Measurements from ENCODE around the gene SNIP1.
"Not testable (repeated sequence)": the region's sequence is repeated elsewhere in the genome, so short reads cannot be mapped to it uniquely, and the experiment has no call there.

The SNIP1 gene

GRCh38 chr1:37570528-37571334 is 16.6 kb upstream of the SNIP1 start:
- H3K27me3 ChIP-seq (ENCODE audit: insufficient read depth, low read length) = no peaks in the 10 kb centered on the region
- H3K36me3 ChIP-seq (ENCODE audit: insufficient read depth, low read length) = peaks cover 93% of the 10 kb centered on the region
- H2AFZ ChIP-seq (ENCODE audit: low read depth, low read length) = no peak overlapping the region
- no peaks in the 10 kb centered on the region for H3K4me1 ChIP-seq (ENCODE audit: insufficient read depth, low read length)
- no peaks in the 10 kb centered on the region for H3K9me3 ChIP-seq (ENCODE audit: low read length)
- no peak overlapping the region for H3K4me3 ChIP-seq (ENCODE audit: low read length)

- Histone ChIP-seq H2AFZ (ENCODE audit: low read depth, low read length) (no peak overlapping the region), H3K4me3 (ENCODE audit: low read length) (no peak overlapping the region), H3K27me3 (ENCODE audit: insufficient read depth, low read length) (no peaks in the 10 kb centered on the region), H3K4me1 (ENCODE audit: insufficient read depth, low read length) (no peaks in the 10 kb centered on the region), H3K36me3 (ENCODE audit: insufficient read depth, low read length) (peaks cover 83% of the 10 kb centered on the region), H3K9me3 (ENCODE audit: low read length) (no peaks in the 10 kb centered on the region)
These were observed 12.9 kb upstream of the SNIP1 start for GRCh38 chr1:37567023-37567422.

- Histone ChIP-seq H3K9me3 (ENCODE audit: low read length) (no peaks in the 10 kb centered on the region), H3K4me3 (ENCODE audit: low read length) (no peak overlapping the region), H2AFZ (ENCODE audit: low read depth, low read length) (no peak overlapping the region), H3K4me1 (ENCODE audit: insufficient read depth, low read length) (no peaks in the 10 kb centered on the region), H3K27me3 (ENCODE audit: insufficient read depth, low read length) (no peaks in the 10 kb centered on the region), H3K36me3 (ENCODE audit: insufficient read depth, low read length) (peaks cover 77% of the 10 kb centered on the region)
These were observed 10.8 kb upstream of the SNIP1 start for GRCh38 chr1:37564892-37565291.

- Histone ChIP-seq H2AFZ (ENCODE audit: low read depth, low read length) (no peak overlapping the region), H3K9me3 (ENCODE audit: low read length) (no peaks in the 10 kb centered on the region), H3K36me3 (ENCODE audit: insufficient read depth, low read length) (peaks cover 65% of the 10 kb centered on the region), H3K4me1 (ENCODE audit: insufficient read depth, low read length) (no peaks in the 10 kb centered on the region), H3K4me3 (ENCODE audit: low read length) (no peak overlapping the region), H3K27me3 (ENCODE audit: insufficient read depth, low read length) (no peaks in the 10 kb centered on the region)
These were observed 8.9 kb upstream of the SNIP1 start for GRCh38 chr1:37562984-37563383.

GRCh38 chr1:37561133-37562132 is 7.3 kb upstream of the SNIP1 start:
- H3K4me3 ChIP-seq (ENCODE audit: low read length) = no peak overlapping the region
- peaks cover 49% of the 10 kb centered on the region for H3K36me3 ChIP-seq (ENCODE audit: insufficient read depth, low read length)
- H3K4me1 ChIP-seq (ENCODE audit: insufficient read depth, low read length) = peaks cover 9% of the 10 kb centered on the region
- H3K27me3 ChIP-seq (ENCODE audit: insufficient read depth, low read length) = no peaks in the 10 kb centered on the region
- H3K9me3 ChIP-seq (ENCODE audit: low read length) = no peaks in the 10 kb centered on the region
- H2AFZ ChIP-seq (ENCODE audit: low read depth, low read length) = no peak overlapping the region

GRCh38 chr1:37560401-37561132 is 6.5 kb upstream of the SNIP1 start:
- no peak overlapping the region for H2AFZ ChIP-seq (ENCODE audit: low read depth, low read length)
- no peak overlapping the region for H3K4me3 ChIP-seq (ENCODE audit: low read length)
- H3K4me1 ChIP-seq (ENCODE audit: insufficient read depth, low read length) = peaks cover 12% of the 10 kb centered on the region
- peaks cover 41% of the 10 kb centered on the region for H3K36me3 ChIP-seq (ENCODE audit: insufficient read depth, low read length)
- no peaks in the 10 kb centered on the region for H3K27me3 ChIP-seq (ENCODE audit: insufficient read depth, low read length)
- no peaks in the 10 kb centered on the region for H3K9me3 ChIP-seq (ENCODE audit: low read length)

GRCh38 chr1:37559957-37560379 is 5.9 kb upstream of the SNIP1 start:
- not testable (repeated sequence) for H3K4me3 ChIP-seq (ENCODE audit: low read length); H3K27me3 ChIP-seq (ENCODE audit: insufficient read depth, low read length); H3K9me3 ChIP-seq (ENCODE audit: low read length); H2AFZ ChIP-seq (ENCODE audit: low read depth, low read length)
- Histone ChIP-seq H3K4me1 (ENCODE audit: insufficient read depth, low read length) (peaks cover 12% of the 10 kb centered on the region), H3K36me3 (ENCODE audit: insufficient read depth, low read length) (peaks cover 35% of the 10 kb centered on the region)

GRCh38 chr1:37559080-37559479 is 5.0 kb upstream of the SNIP1 start:
- H3K9me3 ChIP-seq (ENCODE audit: low read length) = no peaks in the 10 kb centered on the region
- peaks cover 12% of the 10 kb centered on the region for H3K4me1 ChIP-seq (ENCODE audit: insufficient read depth, low read length)
- H2AFZ ChIP-seq (ENCODE audit: low read depth, low read length) = no peak overlapping the region
- H3K27me3 ChIP-seq (ENCODE audit: insufficient read depth, low read length) = no peaks in the 10 kb centered on the region
- H3K4me3 ChIP-seq (ENCODE audit: low read length) = no peak overlapping the region
- peaks cover 30% of the 10 kb centered on the region for H3K36me3 ChIP-seq (ENCODE audit: insufficient read depth, low read length)

- H3K4me3 ChIP-seq (ENCODE audit: low read length) = no peak overlapping the region
- no peaks in the 10 kb centered on the region for H3K27me3 ChIP-seq (ENCODE audit: insufficient read depth, low read length)
- H2AFZ ChIP-seq (ENCODE audit: low read depth, low read length) = no peak overlapping the region
- H3K36me3 ChIP-seq (ENCODE audit: insufficient read depth, low read length) = peaks cover 30% of the 10 kb centered on the region
- H3K4me1 ChIP-seq (ENCODE audit: insufficient read depth, low read length) = peaks cover 14% of the 10 kb centered on the region
- no peaks in the 10 kb centered on the region for H3K9me3 ChIP-seq (ENCODE audit: low read length)
These were observed 4.3 kb upstream of the SNIP1 start for GRCh38 chr1:37558411-37558810.

- H3K36me3 ChIP-seq (ENCODE audit: insufficient read depth, low read length) = peaks cover 22% of the 10 kb centered on the region
- H3K9me3 ChIP-seq (ENCODE audit: low read length) = no peaks in the 10 kb centered on the region
- H3K4me1 ChIP-seq (ENCODE audit: insufficient read depth, low read length) = peaks cover 24% of the 10 kb centered on the region
- H2AFZ ChIP-seq (ENCODE audit: low read depth, low read length) = peak overlapping the region; percentile 50
- peak overlapping the region; percentile 71 for H3K4me3 ChIP-seq (ENCODE audit: low read length)
- H3K27me3 ChIP-seq (ENCODE audit: insufficient read depth, low read length) = no peaks in the 10 kb centered on the region
These were observed 3.3 kb upstream of the SNIP1 start for GRCh38 chr1:37557402-37557801.

- H2AFZ ChIP-seq (ENCODE audit: low read depth, low read length) = peak within 1 kb of the TSS; percentile 50
- no peaks in the 10 kb centered on the region for H3K27me3 ChIP-seq (ENCODE audit: insufficient read depth, low read length)
- H3K4me1 ChIP-seq (ENCODE audit: insufficient read depth, low read length) = peaks cover 25% of the 10 kb centered on the region
- H3K4me3 ChIP-seq (ENCODE audit: low read length) = peak within 1 kb of the TSS; percentile 71
- no peaks in the 10 kb centered on the region for H3K9me3 ChIP-seq (ENCODE audit: low read length)
- H3K36me3 ChIP-seq (ENCODE audit: insufficient read depth, low read length) = peaks cover 23% of the 10 kb centered on the region
These were observed 2.7 kb upstream of the SNIP1 start, which contains the start of gene DNALI1 for GRCh38 chr1:37556712-37557196. Gene DNALI1, plus strand, starts transcription at chr1:37556940. Its CDS starts 55 bp downstream, at chr1:37556995.

- peaks cover 25% of the 10 kb centered on the region for H3K4me1 ChIP-seq (ENCODE audit: insufficient read depth, low read length)
- peaks cover 23% of the 10 kb centered on the region for H3K36me3 ChIP-seq (ENCODE audit: insufficient read depth, low read length)
- no peaks in the 10 kb centered on the region for H3K27me3 ChIP-seq (ENCODE audit: insufficient read depth, low read length)
- peak overlapping the region; percentile 37 for H2AFZ ChIP-seq (ENCODE audit: low read depth, low read length)
- H3K9me3 ChIP-seq (ENCODE audit: low read length) = no peaks in the 10 kb centered on the region
- H3K4me3 ChIP-seq (ENCODE audit: low read length) = peak overlapping the region; percentile 89
These were observed 531 bp downstream of the SNIP1 start for GRCh38 chr1:37553598-37553926.

All from neuron (in vitro differentiated cells).